KMS-11 (cell line): Measurements from ENCODE around the gene RAI1.
"Not testable (repeated sequence)": the region's sequence is repeated elsewhere in the genome, so short reads cannot be mapped to it uniquely, and the experiment has no call there.

Experiments
- H2AFZ ChIP-seq: fragments of 200-600 bp; sonication (generic); 2 replicates; pipeline ENCODE4 v1.6.1; 2016; ENCODE audit warnings: antibody characterized with exemption, mixed run types, low read depth
- H3K27ac ChIP-seq: fragments of 200-600 bp; sonication (generic); 2 replicates; pipeline ENCODE4 v1.6.1; 2016; ENCODE audit warnings: mild to moderate bottlenecking, mixed run types
- H3K27me3 ChIP-seq: fragments of 200-600 bp; sonication (generic); 2 replicates; pipeline ENCODE4 v1.6.1; 2017; ENCODE audit warnings: mild to moderate bottlenecking, low read depth, mixed run types, moderate library complexity; ENCODE audit not compliant: insufficient read depth
- H3K36me3 ChIP-seq: fragments of 200-600 bp; sonication (generic); 2 replicates; pipeline ENCODE4 v1.6.1; 2017; ENCODE audit warnings: mild to moderate bottlenecking, mixed run types; ENCODE audit not compliant: insufficient read depth
- H3K4me1 ChIP-seq: fragments of 200-600 bp; sonication (generic); 2 replicates; pipeline ENCODE4 v1.6.1; 2016; ENCODE audit warnings: mild to moderate bottlenecking, low read depth, mixed run types; ENCODE audit not compliant: poor library complexity, severe bottlenecking
- H3K4me2 ChIP-seq: fragments of 200-600 bp; sonication (generic); 2 replicates; pipeline ENCODE4 v1.7.0; 2016; ENCODE audit warnings: mild to moderate bottlenecking, mixed run types
- H3K4me3 ChIP-seq: fragments of 200-600 bp; sonication (generic); IDR thresholded peaks from 2 replicates; pipeline ENCODE4 v1.6.1; 2017; ENCODE audit warnings: low read depth, low read length, mixed read lengths; ENCODE audit not compliant: insufficient read depth
- H3K79me2 ChIP-seq: fragments of 200-600 bp; sonication (generic); 2 replicates; pipeline ENCODE4 v1.6.1; 2016; ENCODE audit warnings: low read depth, mixed run types; ENCODE audit not compliant: insufficient read depth
- H3K9ac ChIP-seq: fragments of 200-600 bp; sonication (generic); 2 replicates; pipeline ENCODE4 v1.6.1; 2016; ENCODE audit warnings: mild to moderate bottlenecking, mixed run types
- H4K20me1 ChIP-seq: fragments of 200-600 bp; sonication (generic); 2 replicates; pipeline ENCODE4 v1.6.1; 2016; ENCODE audit warnings: mild to moderate bottlenecking, mixed run types; ENCODE audit not compliant: insufficient read depth
- TF ChIP-seq, protein P1 (sequence below): fragments of 200-600 bp; sonication (generic); conservative IDR thresholded peaks from 2 replicates; pipeline ENCODE4 v1.6.1; 2017; ENCODE audit warnings: low read depth, mild to moderate bottlenecking, antibody characterized with exemption, low read length, moderate library complexity, mixed read lengths

Gene RAI1, protein sequence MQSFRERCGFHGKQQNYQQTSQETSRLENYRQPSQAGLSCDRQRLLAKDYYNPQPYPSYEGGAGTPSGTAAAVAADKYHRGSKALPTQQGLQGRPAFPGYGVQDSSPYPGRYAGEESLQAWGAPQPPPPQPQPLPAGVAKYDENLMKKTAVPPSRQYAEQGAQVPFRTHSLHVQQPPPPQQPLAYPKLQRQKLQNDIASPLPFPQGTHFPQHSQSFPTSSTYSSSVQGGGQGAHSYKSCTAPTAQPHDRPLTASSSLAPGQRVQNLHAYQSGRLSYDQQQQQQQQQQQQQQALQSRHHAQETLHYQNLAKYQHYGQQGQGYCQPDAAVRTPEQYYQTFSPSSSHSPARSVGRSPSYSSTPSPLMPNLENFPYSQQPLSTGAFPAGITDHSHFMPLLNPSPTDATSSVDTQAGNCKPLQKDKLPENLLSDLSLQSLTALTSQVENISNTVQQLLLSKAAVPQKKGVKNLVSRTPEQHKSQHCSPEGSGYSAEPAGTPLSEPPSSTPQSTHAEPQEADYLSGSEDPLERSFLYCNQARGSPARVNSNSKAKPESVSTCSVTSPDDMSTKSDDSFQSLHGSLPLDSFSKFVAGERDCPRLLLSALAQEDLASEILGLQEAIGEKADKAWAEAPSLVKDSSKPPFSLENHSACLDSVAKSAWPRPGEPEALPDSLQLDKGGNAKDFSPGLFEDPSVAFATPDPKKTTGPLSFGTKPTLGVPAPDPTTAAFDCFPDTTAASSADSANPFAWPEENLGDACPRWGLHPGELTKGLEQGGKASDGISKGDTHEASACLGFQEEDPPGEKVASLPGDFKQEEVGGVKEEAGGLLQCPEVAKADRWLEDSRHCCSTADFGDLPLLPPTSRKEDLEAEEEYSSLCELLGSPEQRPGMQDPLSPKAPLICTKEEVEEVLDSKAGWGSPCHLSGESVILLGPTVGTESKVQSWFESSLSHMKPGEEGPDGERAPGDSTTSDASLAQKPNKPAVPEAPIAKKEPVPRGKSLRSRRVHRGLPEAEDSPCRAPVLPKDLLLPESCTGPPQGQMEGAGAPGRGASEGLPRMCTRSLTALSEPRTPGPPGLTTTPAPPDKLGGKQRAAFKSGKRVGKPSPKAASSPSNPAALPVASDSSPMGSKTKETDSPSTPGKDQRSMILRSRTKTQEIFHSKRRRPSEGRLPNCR (N-terminal part only)

DNA sequence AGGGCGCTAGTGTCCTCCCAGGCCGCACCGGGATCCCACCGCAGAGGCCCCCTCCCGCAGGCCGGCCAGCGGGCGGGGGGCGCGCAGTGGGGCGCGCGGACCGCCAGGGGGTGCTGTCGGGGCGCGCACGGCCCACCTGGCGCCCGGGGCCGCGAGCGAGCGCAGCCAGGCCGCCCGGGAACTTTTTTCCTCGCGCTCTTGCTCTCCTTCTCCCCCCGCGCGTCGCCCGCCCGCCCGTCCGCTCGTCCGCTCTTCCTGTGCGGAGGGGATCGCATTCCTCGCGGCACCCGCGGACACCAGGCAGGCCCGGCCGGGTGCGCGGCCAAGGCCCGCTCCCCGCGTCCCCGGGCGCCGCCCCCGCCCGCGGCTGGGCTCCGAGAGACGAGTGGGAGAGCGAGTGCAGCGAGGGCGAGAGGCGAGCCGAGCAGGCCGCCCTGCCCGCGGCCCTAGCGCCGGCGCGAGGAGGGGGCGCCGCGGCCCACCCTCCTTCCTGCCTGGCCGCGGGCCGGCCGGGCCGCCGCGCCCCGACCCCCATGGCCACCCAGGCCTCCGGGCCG, at the start of gene RAI1:
Gene RAI1 (plus strand): TSS at position 272 of the 557 bp plus-strand sequence. CDS start 111,491 bp downstream, outside the sequence.
- Histone ChIP-seq H3K4me2 (0 out of 2 replicates have a peak within 1 kb of the TSS, but pooled peaks have one; percentile 33), H2AFZ (peak within 1 kb of the TSS; percentile 44), H3K4me3 (no peak within 1 kb of the TSS), H3K36me3 (no peaks in the 10 kb centered on the region), H3K27ac (peak within 1 kb of the TSS; percentile 85), H3K79me2 (peaks cover 33% of the 10 kb centered on the region), H3K9ac (peak within 1 kb of the TSS; percentile 93), H3K27me3 (no peaks in the 10 kb centered on the region), H3K4me1 (peaks cover 28% of the 10 kb centered on the region), H4K20me1 (no peaks in the 10 kb centered on the region)
- TF ChIP-seq, protein P1, sequence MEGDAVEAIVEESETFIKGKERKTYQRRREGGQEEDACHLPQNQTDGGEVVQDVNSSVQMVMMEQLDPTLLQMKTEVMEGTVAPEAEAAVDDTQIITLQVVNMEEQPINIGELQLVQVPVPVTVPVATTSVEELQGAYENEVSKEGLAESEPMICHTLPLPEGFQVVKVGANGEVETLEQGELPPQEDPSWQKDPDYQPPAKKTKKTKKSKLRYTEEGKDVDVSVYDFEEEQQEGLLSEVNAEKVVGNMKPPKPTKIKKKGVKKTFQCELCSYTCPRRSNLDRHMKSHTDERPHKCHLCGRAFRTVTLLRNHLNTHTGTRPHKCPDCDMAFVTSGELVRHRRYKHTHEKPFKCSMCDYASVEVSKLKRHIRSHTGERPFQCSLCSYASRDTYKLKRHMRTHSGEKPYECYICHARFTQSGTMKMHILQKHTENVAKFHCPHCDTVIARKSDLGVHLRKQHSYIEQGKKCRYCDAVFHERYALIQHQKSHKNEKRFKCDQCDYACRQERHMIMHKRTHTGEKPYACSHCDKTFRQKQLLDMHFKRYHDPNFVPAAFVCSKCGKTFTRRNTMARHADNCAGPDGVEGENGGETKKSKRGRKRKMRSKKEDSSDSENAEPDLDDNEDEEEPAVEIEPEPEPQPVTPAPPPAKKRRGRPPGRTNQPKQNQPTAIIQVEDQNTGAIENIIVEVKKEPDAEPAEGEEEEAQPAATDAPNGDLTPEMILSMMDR: peak; percentile 22; the same call in 1 of the 2 replicates

DNA sequence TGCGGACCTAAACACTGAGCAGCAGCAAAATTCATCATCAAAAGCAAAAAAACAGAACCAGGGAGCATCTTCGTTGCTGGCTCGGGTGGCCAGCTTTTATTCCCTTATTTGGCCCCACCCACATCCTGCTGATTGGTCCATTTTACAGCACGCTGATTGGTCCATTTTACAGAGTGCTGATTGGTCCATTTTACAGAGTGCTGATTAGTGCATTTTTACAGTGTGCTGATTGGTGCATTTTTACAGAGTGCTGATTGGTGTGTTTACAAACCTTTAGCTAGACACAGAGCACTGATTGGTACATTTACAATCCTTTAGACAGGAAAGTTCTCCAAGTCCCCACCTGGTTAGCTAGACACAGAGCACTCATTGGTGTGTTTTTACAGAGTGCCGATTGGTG, 48.6 kb upstream of the RAI1 start:
- not testable (repeated sequence) for H3K4me3 ChIP-seq, H3K4me2 ChIP-seq, H4K20me1 ChIP-seq, H3K36me3 ChIP-seq, H2AFZ ChIP-seq, H3K27ac ChIP-seq, H3K27me3 ChIP-seq, H3K9ac ChIP-seq, H3K79me2 ChIP-seq
- peaks cover 11% of the 10 kb centered on the region for H3K4me1 ChIP-seq

DNA sequence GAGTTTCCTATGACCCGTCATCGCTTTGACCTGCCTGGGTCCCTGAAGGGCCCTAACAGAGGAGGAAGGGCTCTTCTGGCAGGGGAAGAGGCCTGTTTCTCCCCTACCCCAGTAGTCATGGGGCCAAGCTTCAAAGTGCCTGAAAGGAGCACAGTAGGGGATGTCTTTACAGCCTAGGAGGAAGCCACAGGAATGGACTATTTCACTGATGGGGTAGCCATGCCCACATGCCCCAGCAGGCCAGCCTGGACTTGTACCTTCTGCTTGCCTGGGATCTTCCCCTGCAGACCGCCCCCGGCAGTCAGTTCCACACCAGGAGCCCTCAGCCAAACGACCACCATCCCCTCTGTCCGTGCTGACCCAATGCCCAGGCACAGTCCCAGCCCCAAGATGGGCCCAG, 47.9 kb upstream of the RAI1 start:
- Histone ChIP-seq H3K27me3 (no peaks in the 10 kb centered on the region), H3K27ac (no peak overlapping the region), H4K20me1 (no peaks in the 10 kb centered on the region), H3K4me3 (no peak overlapping the region), H2AFZ (no peak overlapping the region), H3K9ac (no peak overlapping the region), H3K79me2 (no peaks in the 10 kb centered on the region), H3K4me1 (peaks cover 8% of the 10 kb centered on the region), H3K36me3 (no peaks in the 10 kb centered on the region), H3K4me2 (no peak overlapping the region)
- TF ChIP-seq, protein P1: no peak

DNA sequence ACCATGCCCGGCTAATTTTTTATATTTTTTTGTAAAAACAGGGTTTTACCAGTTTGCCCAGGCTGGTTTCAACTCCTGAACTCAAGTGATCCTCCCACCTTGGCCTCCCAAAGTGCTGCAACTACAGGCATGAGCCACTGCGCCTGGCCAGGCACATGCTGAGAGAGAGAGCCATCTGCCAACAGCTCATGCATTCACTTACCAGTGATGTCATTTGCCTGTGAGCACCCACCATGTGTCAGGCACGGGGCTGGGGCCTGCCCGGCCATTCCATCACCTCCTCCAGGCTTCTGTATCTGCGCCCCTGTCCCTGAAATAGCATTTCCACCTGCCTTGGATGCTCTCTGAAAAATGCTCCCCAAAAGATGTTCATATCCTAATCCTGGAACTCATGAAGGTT, 46.1 kb upstream of the RAI1 start:
- no peaks in the 10 kb centered on the region for H3K4me1 ChIP-seq
- H3K27ac ChIP-seq: no peak overlapping the region
- H4K20me1 ChIP-seq: no peaks in the 10 kb centered on the region
- H3K36me3 ChIP-seq: no peaks in the 10 kb centered on the region
- H3K4me2 ChIP-seq: no peak overlapping the region
- TF ChIP-seq, protein P1: no peak
- H2AFZ ChIP-seq: no peak overlapping the region
- no peaks in the 10 kb centered on the region for H3K79me2 ChIP-seq
- H3K27me3 ChIP-seq: no peaks in the 10 kb centered on the region
- no peak overlapping the region for H3K4me3 ChIP-seq
- no peak overlapping the region for H3K9ac ChIP-seq

DNA sequence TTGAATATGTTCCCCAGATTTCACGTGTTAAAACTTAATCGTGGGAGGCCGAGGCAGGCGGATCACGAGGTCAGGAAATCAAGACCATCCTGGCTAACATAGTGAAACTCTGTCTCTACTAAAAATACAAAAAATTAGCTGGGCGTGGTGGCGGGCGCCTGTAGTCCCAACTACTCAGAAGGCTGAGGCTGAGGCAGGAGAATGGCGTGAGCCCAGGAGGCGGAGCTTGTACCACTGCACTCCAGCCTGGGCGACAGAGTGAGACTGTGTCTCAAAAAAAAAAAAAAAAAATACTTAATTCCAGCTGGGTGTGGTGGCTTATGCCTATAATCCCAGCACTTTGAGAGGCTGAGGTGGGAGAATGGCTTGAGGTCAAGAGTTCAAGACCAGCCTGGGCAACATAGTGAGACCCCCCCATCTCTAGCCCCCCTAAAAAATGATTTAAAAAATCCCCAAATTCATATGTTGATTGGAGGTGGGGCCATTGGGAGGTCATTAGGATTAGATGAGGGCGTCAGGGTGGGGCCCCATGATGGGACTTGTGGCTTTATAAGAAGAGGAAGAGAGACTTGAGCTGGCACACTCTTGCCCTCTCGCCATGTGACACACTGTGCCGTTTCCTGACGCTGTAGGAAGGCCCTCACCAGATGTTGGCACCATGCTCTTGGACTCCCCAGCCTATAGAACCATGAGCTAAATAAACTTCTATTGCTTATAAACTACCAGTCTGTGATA, 45.6 kb upstream of the RAI1 start:
- H4K20me1 ChIP-seq, H3K4me2 ChIP-seq, H3K4me1 ChIP-seq, H3K9ac ChIP-seq, H3K4me3 ChIP-seq, H2AFZ ChIP-seq, H3K27me3 ChIP-seq, H3K36me3 ChIP-seq, H3K27ac ChIP-seq, H3K79me2 ChIP-seq: not testable (repeated sequence)
